B cell (primary cell): Measurements from ENCODE around the gene PROC. TPM values are rescaled to one million over a fixed set of nuclear protein-coding genes. Genes with fewer than 3 reads are reported as not detected.

ENCODE experiments used
- ATAC-seq: fragments of 200-7000 bp; cut with Tn5 transposase; one replicate; pipeline ENCODE4 v1.10.0; 2021; ENCODE audit warnings: low read depth, mild to moderate bottlenecking, moderate number of reproducible peaks, moderate library complexity
- CTCF ChIA-PET: fragments of 350-600 bp; sonication (Branson Sonifier 250); formaldehyde crosslinking; loops from one replicate; lab custom pipeline; 2021; ENCODE audit warnings: antibody characterized with exemption, inconsistent platforms; lab: Charles Lee
- POLR2A ChIA-PET: fragments of 350-600 bp; sonication (Branson Sonifier 250); formaldehyde crosslinking; loops from one replicate; lab custom pipeline; 2021; ENCODE audit warnings: antibody characterized with exemption; lab: Charles Lee
- DNase-seq: peaks from one replicate; pipeline ENCODE4 v3.0.0; 2013
- H2AFZ ChIP-seq: 2 replicates; pipeline ENCODE4 v1.6.1; 2012; ENCODE audit warnings: mild to moderate bottlenecking, low read depth, low read length; ENCODE audit not compliant: insufficient read depth, poor library complexity, severe bottlenecking
- H3K27ac ChIP-seq, 2 donors: 1 replicate in 1 of 2; 2 replicates in 1 of 2; pipeline ENCODE4 v1.5.1; 2012 to 2013; ENCODE audit warnings: low read length in 2 of 2, mild to moderate bottlenecking in 2 of 2, moderate library complexity in 1 of 2
- H3K27me3 ChIP-seq, 4 experiments: fragments of 200-600 bp in 1 of 4; sonication (generic) in 1 of 4; replicated peaks in 1 of 4; 1 replicate in 2 of 4; 2 replicates in 2 of 4; pipeline versions ENCODE4 v1.6.1 to v1.7.0; 2013 to 2016; ENCODE audit warnings: low read length in 3 of 4, mild to moderate bottlenecking in 2 of 4, mixed read lengths in 1 of 4, moderate library complexity in 1 of 4; ENCODE audit not compliant: insufficient read depth in 4 of 4, control insufficient read depth in 3 of 4; ENCODE audit errors: control extremely low read depth in 1 of 4
- H3K36me3 ChIP-seq, 2 experiments: replicated peaks in 1 of 2; 1 replicate in 1 of 2; 2 replicates in 1 of 2; pipeline versions ENCODE4 v1.6.1 to v1.7.1; 2013; ENCODE audit warnings: low read length in 1 of 2; ENCODE audit not compliant: insufficient read depth in 2 of 2, control insufficient read depth in 1 of 2; ENCODE audit errors: control extremely low read depth in 1 of 2, extremely low read depth in 1 of 2
- H3K4me1 ChIP-seq, 2 donors: fragments of 200-600 bp in 1 of 2; sonication (generic) in 1 of 2; 1 replicate in 1 of 2; 2 replicates in 1 of 2; pipeline versions ENCODE4 v1.5.1 to v1.6.1; 2013 to 2017; ENCODE audit warnings: low read length in 2 of 2; ENCODE audit not compliant: control insufficient read depth in 2 of 2, insufficient read depth in 2 of 2
- H3K4me2 ChIP-seq: replicated peaks from 2 replicates; pipeline ENCODE3; 2012; ENCODE audit warnings: mild to moderate bottlenecking, low read depth, low read length; ENCODE audit not compliant: poor library complexity, severe bottlenecking
- H3K4me3 ChIP-seq, 5 experiments: fragments of 200-600 bp in 1 of 5; sonication (generic) in 1 of 5; 1 replicate in 3 of 5; 2 replicates in 2 of 5; pipeline versions ENCODE4 v1.5.1 to v1.7.0; 2011 to 2016; ENCODE audit warnings: low read length in 4 of 5, mild to moderate bottlenecking in 4 of 5, low read depth in 2 of 5, control low read depth in 1 of 5, moderate library complexity in 1 of 5; ENCODE audit not compliant: insufficient read depth in 1 of 5; ENCODE audit errors: control extremely low read depth in 1 of 5, extremely low read depth in 1 of 5
- H3K79me2 ChIP-seq: fragments of 200-600 bp; sonication (generic); one replicate; pipeline ENCODE4 v1.6.0; 2016; ENCODE audit warnings: low read length; ENCODE audit not compliant: control insufficient read depth, insufficient read depth
- H3K9ac ChIP-seq: fragments of 200-600 bp; sonication (generic); 2 replicates; pipeline ENCODE4 v1.6.1; 2017; ENCODE audit warnings: mild to moderate bottlenecking, low read length, moderate library complexity
- H3K9me3 ChIP-seq, 3 donors: one replicate each; pipeline versions ENCODE4 v1.6.1 to v1.7.1; 2013; ENCODE audit warnings: low read length in 2 of 3; ENCODE audit not compliant: control insufficient read depth in 2 of 3, insufficient read depth in 1 of 3; ENCODE audit errors: control extremely low read depth in 1 of 3
- H4K20me1 ChIP-seq: 2 replicates; pipeline ENCODE4 v1.6.0; 2012; ENCODE audit warnings: mild to moderate bottlenecking, low read length; ENCODE audit not compliant: insufficient read depth, control insufficient read depth, poor library complexity, severe bottlenecking
- H3K27ac Mint-ChIP-seq: one replicate; pipeline ENCODE4 v1.8.0; 2021; ENCODE audit warnings: mixed read lengths
- H3K27me3 Mint-ChIP-seq: one replicate; pipeline ENCODE4 v1.8.0; 2021; ENCODE audit warnings: mixed read lengths
- H3K4me1 Mint-ChIP-seq: one replicate; pipeline ENCODE4 v1.8.0; 2021; ENCODE audit warnings: mixed read lengths
- H3K4me3 Mint-ChIP-seq: one replicate; pipeline ENCODE4 v1.8.0; 2021; ENCODE audit warnings: mixed read lengths
- H3K9me3 Mint-ChIP-seq: one replicate; pipeline ENCODE4 v1.8.0; 2022; ENCODE audit warnings: mixed read lengths; ENCODE audit not compliant: insufficient read depth
- EZH2 ChIP-seq: IDR thresholded peaks from 2 replicates; pipeline ENCODE4 v1.6.1; 2012; ENCODE audit warnings: borderline replicate concordance, low read depth, mild to moderate bottlenecking, moderate library complexity, low read length; ENCODE audit not compliant: insufficient read depth, poor library complexity, severe bottlenecking
- WGBS: methylation state at CpG from one replicate; pipeline ENCODE4 v1.1.5; 2013; ENCODE audit warnings: missing lambda C conversion rate; ENCODE audit not compliant: insufficient coverage; 5-methylcytosine and 5-hydroxymethylcytosine counted together
- intact Hi-C: fragments of 100-400 bp; cut with micrococcal nuclease; formaldehyde crosslinking; loops from one replicate; pipeline ENCODE4 v1.10.0; 2022
- polyA plus RNA-seq: library from polyadenylated mRNA; depleted of rRNA; stranded (reverse); fragments of >200 nt; gene quantifications from 2 replicates; pipeline ENCODE4 v1.2.3, GENCODE V29; 2012
- total RNA-seq, 2 donors: library from RNA; stranded (reverse); fragments of 120-200 nt in 1 of 2; gene quantifications; 1 replicate in 1 of 2; 2 replicates in 1 of 2; pipeline versions ENCODE4 v1.2.3 to v1.2.4, GENCODE V29; 2013 to 2022
- TF ChIP-seq, protein P1 (sequence below): fragments of 200-600 bp; IDR thresholded peaks from one replicate; pipeline ENCODE4 v1.8.0; 2022; ENCODE audit warnings: antibody characterized with exemption, mild to moderate bottlenecking

The PROC gene
- total and polyA plus RNA-seq, 2 donors (not counting 1 experiment from before 2014, with no cell fraction given), result 0.40 TPM; not detected in 1

DNA sequence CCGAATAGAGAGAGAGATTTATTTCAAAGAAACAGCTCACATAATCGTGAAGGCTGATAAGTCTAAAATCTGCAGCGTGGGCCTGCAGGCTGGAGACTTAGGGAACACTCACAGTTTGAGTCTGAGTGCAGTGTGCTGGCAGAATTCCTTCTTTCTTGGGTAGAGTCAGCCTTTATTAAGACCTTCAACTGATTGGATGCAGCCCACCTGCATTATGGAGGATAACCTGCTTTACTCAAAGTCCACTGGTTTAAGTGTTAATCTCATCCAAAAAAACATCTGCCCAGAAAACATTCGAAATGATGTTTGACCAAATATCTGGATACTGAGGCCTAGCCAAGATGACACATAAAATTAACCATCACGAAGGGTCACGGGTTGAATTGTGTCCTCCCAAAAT lies 16.3 kb downstream of the PROC start:
- intact Hi-C loops, result no loop called here
- Mint-ChIP-seq H3K4me3 (no peak overlapping the region), H3K27ac (no peak overlapping the region), H3K9me3 (no peaks in the 10 kb centered on the region), H3K27me3 (no peaks in the 10 kb centered on the region), H3K4me1 (no peaks in the 10 kb centered on the region)
- 100% methylated on average over 3 of the region's 6 CpGs for WGBS
- no peak for TF ChIP-seq EZH2
- TF ChIP-seq, protein P1, sequence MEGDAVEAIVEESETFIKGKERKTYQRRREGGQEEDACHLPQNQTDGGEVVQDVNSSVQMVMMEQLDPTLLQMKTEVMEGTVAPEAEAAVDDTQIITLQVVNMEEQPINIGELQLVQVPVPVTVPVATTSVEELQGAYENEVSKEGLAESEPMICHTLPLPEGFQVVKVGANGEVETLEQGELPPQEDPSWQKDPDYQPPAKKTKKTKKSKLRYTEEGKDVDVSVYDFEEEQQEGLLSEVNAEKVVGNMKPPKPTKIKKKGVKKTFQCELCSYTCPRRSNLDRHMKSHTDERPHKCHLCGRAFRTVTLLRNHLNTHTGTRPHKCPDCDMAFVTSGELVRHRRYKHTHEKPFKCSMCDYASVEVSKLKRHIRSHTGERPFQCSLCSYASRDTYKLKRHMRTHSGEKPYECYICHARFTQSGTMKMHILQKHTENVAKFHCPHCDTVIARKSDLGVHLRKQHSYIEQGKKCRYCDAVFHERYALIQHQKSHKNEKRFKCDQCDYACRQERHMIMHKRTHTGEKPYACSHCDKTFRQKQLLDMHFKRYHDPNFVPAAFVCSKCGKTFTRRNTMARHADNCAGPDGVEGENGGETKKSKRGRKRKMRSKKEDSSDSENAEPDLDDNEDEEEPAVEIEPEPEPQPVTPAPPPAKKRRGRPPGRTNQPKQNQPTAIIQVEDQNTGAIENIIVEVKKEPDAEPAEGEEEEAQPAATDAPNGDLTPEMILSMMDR, result no peak
- H2AFZ ChIP-seq, result no peak overlapping the region
- H3K27me3 ChIP-seq, result no peaks in the 10 kb centered on the region
- ATAC-seq (no peak), DNase-seq (no peak)
- H3K4me3 ChIP-seq, result no peak overlapping the region
- no peak overlapping the region for H3K4me2 ChIP-seq
- POLR2A ChIA-PET, result no interaction called here
- peaks cover 0 to 5% (median 0%) of the 10 kb centered on the region in 3 donors for H3K9me3 ChIP-seq
- no peak overlapping the region for H3K9ac ChIP-seq
- H3K27ac ChIP-seq, result no peak overlapping the region
- H4K20me1 ChIP-seq, result no peaks in the 10 kb centered on the region
- CTCF ChIA-PET, result interaction anchor here (1.7 kb wide), 1 partner anchor 45 kb away, joined by 4 read pairs; no protein-coding TSS in a partner anchor
- H3K36me3 ChIP-seq, result no peaks in the 10 kb centered on the region
- H3K4me1 ChIP-seq, result no peaks in the 10 kb centered on the region
- H3K79me2 ChIP-seq, result no peaks in the 10 kb centered on the region

DNA sequence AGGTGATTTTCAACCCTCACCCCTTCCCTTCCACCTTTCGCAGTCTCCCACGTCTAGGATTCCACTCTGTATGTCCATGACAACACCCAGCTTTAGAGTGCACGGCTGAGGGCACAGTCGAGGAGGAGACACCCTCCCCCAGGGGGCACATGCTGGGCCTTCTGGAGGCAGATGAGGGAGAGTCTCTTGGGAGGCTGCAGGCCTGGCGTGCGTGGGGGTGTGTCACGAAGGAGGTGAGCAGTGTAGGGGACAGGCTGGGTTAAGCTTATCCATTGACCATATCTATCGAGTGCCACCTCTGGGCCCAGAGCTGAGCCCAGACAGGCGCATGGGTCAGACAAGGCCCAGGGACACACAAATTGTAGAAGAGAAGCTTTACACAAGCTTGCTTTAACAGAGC lies 18.8 kb downstream of the PROC start:
- no peaks in the 10 kb centered on the region for H3K4me1 Mint-ChIP-seq
- no peak for DNase-seq
- TF ChIP-seq, protein P1, result no peak
- no peak for TF ChIP-seq EZH2
- ATAC-seq, result no peak
- ChIA-PET CTCF (interaction anchor here (0.6 to 0.9 kb wide), 2 partner anchors 23 to 26 kb away, joined by 3 to 4 read pairs; no protein-coding TSS in a partner anchor), POLR2A (no interaction called here)
- H3K9ac ChIP-seq, result no peak overlapping the region
- no peaks in the 10 kb centered on the region for H3K36me3 ChIP-seq
- no peak overlapping the region for H3K4me2 ChIP-seq
- peaks cover 0 to 19% (median 11%) of the 10 kb centered on the region in 3 donors for H3K9me3 ChIP-seq
- no peaks in the 10 kb centered on the region for H3K27me3 ChIP-seq
- WGBS, result 100% methylated on average over 2 of the region's 9 CpGs
- H3K4me3 ChIP-seq, result no peak overlapping the region
- H2AFZ ChIP-seq, result no peak overlapping the region
- intact Hi-C loops, result no loop called here
- H3K27me3 Mint-ChIP-seq, result no peaks in the 10 kb centered on the region
- H3K4me1 ChIP-seq, result no peaks in the 10 kb centered on the region
- H3K79me2 ChIP-seq, result no peaks in the 10 kb centered on the region
- H3K27ac Mint-ChIP-seq, result no peak overlapping the region
- H3K27ac ChIP-seq, result no peak overlapping the region
- no peaks in the 10 kb centered on the region for H4K20me1 ChIP-seq
- H3K9me3 Mint-ChIP-seq, result no peaks in the 10 kb centered on the region
- no peak overlapping the region for H3K4me3 Mint-ChIP-seq
